ENCODE measurements around the gene JUP. TPM values are rescaled to one million over a fixed set of nuclear protein-coding genes. Genes with fewer than 3 reads are reported as not detected.

JUP gene
- total and polyA plus RNA-seq, 10 of the 15 experiments (the other 5 are each of a cell fraction or from before 2014, with no cell fraction given) = 1.5 to 36.3 (median 11.6) TPM

DNA sequence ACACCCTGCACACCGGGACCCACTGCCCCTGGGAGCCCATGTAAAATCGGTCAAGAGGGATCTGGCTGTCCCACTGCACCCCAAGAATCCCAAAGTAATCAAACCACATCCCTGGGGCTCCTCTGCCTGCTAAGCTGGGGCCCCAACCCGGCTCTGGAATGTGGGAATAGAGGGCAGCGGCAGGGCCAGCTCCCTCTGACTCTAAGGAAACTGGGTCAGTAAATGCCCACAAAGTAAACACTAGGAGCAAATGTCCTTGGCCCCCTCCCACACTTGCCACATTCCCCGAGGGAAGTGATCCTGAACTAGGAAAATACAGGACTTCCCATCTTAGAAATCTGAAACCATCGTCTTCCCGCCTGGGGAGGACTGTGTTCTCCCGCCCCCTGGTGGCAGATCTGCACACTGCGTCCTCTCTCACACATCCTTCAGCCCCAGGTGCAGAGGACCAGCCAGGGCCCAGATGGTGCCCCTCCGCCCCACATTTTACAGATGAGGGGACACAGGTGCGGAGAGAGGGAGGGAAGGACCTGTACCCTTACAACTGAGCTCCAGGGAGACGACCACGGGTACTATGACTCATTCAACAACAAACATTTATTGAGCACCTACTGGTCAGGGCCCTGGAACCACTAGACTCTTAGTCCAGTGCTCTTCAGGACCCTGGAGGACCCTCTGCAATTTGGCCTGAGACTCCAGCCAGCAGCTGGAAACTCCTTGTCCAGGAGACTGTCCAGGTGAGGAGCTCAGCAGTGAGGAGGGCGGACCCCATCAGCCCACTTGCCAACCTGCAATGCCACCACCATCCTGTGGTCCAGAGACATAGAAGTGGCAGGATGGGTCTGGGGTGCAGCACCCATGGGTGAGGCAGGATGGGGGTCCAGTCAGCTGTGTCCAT, 15.1 kb upstream of the JUP start (continued):
- TF ChIP-seq, protein P1, sequence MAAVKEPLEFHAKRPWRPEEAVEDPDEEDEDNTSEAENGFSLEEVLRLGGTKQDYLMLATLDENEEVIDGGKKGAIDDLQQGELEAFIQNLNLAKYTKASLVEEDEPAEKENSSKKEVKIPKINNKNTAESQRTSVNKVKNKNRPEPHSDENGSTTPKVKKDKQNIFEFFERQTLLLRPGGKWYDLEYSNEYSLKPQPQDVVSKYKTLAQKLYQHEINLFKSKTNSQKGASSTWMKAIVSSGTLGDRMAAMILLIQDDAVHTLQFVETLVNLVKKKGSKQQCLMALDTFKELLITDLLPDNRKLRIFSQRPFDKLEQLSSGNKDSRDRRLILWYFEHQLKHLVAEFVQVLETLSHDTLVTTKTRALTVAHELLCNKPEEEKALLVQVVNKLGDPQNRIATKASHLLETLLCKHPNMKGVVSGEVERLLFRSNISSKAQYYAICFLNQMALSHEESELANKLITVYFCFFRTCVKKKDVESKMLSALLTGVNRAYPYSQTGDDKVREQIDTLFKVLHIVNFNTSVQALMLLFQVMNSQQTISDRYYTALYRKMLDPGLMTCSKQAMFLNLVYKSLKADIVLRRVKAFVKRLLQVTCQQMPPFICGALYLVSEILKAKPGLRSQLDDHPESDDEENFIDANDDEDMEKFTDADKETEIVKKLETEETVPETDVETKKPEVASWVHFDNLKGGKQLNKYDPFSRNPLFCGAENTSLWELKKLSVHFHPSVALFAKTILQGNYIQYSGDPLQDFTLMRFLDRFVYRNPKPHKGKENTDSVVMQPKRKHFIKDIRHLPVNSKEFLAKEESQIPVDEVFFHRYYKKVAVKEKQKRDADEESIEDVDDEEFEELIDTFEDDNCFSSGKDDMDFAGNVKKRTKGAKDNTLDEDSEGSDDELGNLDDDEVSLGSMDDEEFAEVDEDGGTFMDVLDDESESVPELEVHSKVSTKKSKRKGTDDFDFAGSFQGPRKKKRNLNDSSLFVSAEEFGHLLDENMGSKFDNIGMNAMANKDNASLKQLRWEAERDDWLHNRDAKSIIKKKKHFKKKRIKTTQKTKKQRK (IDR thresholded peaks at IDR 0.05; ENCODE audit: low read depth, low read length) = no peak
- TF ChIP-seq RFX5 (IDR thresholded peaks at IDR 0.05; ENCODE audit: low read depth, low read length) (no peak), RCOR1 (conservative IDR thresholded peaks at IDR 0.05; ENCODE audit: low read depth, low read length) (no peak), SIX5 (IDR thresholded peaks at IDR 0.05; ENCODE audit: low read depth, low read length, severe bottlenecking) (no peak), ASH2L (IDR thresholded peaks at IDR 0.05; ENCODE audit: borderline replicate concordance, low read depth) (no peak), ESRRA (IDR thresholded peaks at IDR 0.05; ENCODE audit: low read length) (no peak), SUZ12 (IDR thresholded peaks at IDR 0.05; ENCODE audit: unreplicated experiment) (no peak), NBN (IDR thresholded peaks at IDR 0.05) (no peak)
- TF ChIP-seq, protein P2, sequence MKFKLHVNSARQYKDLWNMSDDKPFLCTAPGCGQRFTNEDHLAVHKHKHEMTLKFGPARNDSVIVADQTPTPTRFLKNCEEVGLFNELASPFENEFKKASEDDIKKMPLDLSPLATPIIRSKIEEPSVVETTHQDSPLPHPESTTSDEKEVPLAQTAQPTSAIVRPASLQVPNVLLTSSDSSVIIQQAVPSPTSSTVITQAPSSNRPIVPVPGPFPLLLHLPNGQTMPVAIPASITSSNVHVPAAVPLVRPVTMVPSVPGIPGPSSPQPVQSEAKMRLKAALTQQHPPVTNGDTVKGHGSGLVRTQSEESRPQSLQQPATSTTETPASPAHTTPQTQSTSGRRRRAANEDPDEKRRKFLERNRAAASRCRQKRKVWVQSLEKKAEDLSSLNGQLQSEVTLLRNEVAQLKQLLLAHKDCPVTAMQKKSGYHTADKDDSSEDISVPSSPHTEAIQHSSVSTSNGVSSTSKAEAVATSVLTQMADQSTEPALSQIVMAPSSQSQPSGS (IDR thresholded peaks at IDR 0.05; ENCODE audit: low read length) = no peak
- TF ChIP-seq, protein P3, sequence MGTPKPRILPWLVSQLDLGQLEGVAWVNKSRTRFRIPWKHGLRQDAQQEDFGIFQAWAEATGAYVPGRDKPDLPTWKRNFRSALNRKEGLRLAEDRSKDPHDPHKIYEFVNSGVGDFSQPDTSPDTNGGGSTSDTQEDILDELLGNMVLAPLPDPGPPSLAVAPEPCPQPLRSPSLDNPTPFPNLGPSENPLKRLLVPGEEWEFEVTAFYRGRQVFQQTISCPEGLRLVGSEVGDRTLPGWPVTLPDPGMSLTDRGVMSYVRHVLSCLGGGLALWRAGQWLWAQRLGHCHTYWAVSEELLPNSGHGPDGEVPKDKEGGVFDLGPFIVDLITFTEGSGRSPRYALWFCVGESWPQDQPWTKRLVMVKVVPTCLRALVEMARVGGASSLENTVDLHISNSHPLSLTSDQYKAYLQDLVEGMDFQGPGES (IDR thresholded peaks at IDR 0.05) = no peak

All from GM12878 (cell line).